ENCODE measurements around the gene GLP1R.

GRCh38 chr6:39020136-39020535, 28.4 kb upstream of the GLP1R start:
- TF ChIP-seq POLR2A (IDR thresholded peaks at IDR 0.05; ENCODE audit: low read length) (no peak), GATA1 (IDR thresholded peaks at IDR 0.05; ENCODE audit: low read depth, low read length) (no peak)
